Natural killer cell (primary cell): ENCODE measurements around the gene SEMA3A. TPM values are rescaled to one million over a fixed set of nuclear protein-coding genes. Genes with fewer than 3 reads are reported as not detected.
A peak's percentile ranks its signal among the peaks of the same experiment; 100 is the strongest.

Experiments
- ATAC-seq, 3 donors: fragments of 150-1000 bp in 2 of 3; fragments of 200-7000 bp in 1 of 3; cut with Tn5 transposase; 1 replicate in 1 of 3; 2 replicates in 2 of 3; pipeline ENCODE4 v1.10.0; 2021; ENCODE audit warnings: mild to moderate bottlenecking in 2 of 3, moderate library complexity in 2 of 3
- DNase-seq, 2 donors: peaks; one replicate each; pipeline versions ENCODE4 v3.0.0 to v3.0.0-alpha.2; 2013 to 2021; ENCODE audit warnings: mixed read lengths in 1 of 2
- H3K27ac ChIP-seq: one replicate; pipeline ENCODE4 v1.5.1; 2013; ENCODE audit warnings: mild to moderate bottlenecking, low read length
- H3K27me3 ChIP-seq: one replicate; pipeline ENCODE4 v1.6.1; 2013; ENCODE audit warnings: low read length; ENCODE audit not compliant: control insufficient read depth, insufficient read depth
- H3K36me3 ChIP-seq: one replicate; pipeline ENCODE4 v1.6.1; 2013; ENCODE audit warnings: low read length; ENCODE audit not compliant: control insufficient read depth, insufficient read depth
- H3K4me1 ChIP-seq: one replicate; pipeline ENCODE4 v1.6.1; 2013; ENCODE audit warnings: low read length; ENCODE audit not compliant: control insufficient read depth, insufficient read depth
- H3K4me3 ChIP-seq: one replicate; pipeline ENCODE4 v1.5.1; 2013; ENCODE audit warnings: low read length
- H3K9me3 ChIP-seq: one replicate; pipeline ENCODE4 v1.6.1; 2013; ENCODE audit warnings: low read length; ENCODE audit not compliant: control insufficient read depth, insufficient read depth
- H3K27ac Mint-ChIP-seq, 2 donors: one replicate each; pipeline ENCODE4 v1.8.0; 2022; ENCODE audit warnings: mild to moderate bottlenecking in 2 of 2, mixed read lengths in 2 of 2, moderate library complexity in 1 of 2
- H3K27me3 Mint-ChIP-seq, 2 donors: one replicate each; pipeline ENCODE4 v1.8.0; 2022; ENCODE audit warnings: low read depth in 2 of 2, mixed read lengths in 2 of 2
- H3K36me3 Mint-ChIP-seq: one replicate; pipeline ENCODE4 v1.8.0; 2022; ENCODE audit warnings: mixed read lengths
- H3K4me1 Mint-ChIP-seq, 2 donors: one replicate each; pipeline ENCODE4 v1.8.0; 2022; ENCODE audit warnings: mixed read lengths in 2 of 2
- H3K4me3 Mint-ChIP-seq: one replicate; pipeline ENCODE4 v1.8.0; 2022; ENCODE audit warnings: mild to moderate bottlenecking, moderate library complexity, mixed read lengths
- H3K9me3 Mint-ChIP-seq, 2 donors: one replicate each; pipeline ENCODE4 v1.8.0; 2022; ENCODE audit warnings: mixed read lengths in 2 of 2
- WGBS: methylation state at CpG from one replicate; pipeline ENCODE4 v1.1.7; 2013; ENCODE audit warnings: missing lambda C conversion rate; ENCODE audit not compliant: insufficient coverage; 5-methylcytosine and 5-hydroxymethylcytosine counted together
- intact Hi-C: fragments of 100-400 bp; cut with micrococcal nuclease; formaldehyde crosslinking; loops from one replicate; pipeline ENCODE4 v1.14.2; 2022
- total RNA-seq, 4 donors: library from RNA; stranded (reverse); fragments of 120-200 nt in 1 of 4; gene quantifications; one replicate each; pipeline versions ENCODE4 v1.2.3 to v1.2.4, GENCODE V29; 2013 to 2022
- TF ChIP-seq, protein P1 (sequence below): fragments of 200-600 bp; IDR thresholded peaks from one replicate; pipeline ENCODE4 v1.8.0; 2022; ENCODE audit warnings: antibody characterized with exemption

Gene SEMA3A
- total RNA-seq, 3 donors from 2014 or later (not counting 1 experiment from before 2014, with no cell fraction given): 0.13 to 0.21 TPM; not detected in 1

DNA sequence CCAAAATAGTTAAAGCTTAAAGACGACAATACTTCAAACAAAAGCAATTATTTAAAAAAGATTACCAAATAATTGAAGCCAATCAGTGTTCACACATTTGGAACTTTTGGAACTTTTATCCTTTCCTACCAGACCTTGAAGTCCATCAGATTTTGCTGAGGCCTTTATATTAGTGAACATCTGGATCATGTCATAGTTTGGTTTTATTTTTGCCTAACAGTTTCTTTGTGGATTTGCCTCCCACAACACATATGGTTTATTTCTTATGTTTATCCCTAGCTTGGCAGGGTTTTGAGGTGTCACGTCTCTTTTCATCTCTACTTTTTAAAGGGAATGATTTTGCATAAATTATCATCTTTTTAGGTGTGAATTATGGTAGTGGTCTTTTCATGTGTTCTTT lies 242.4 kb downstream of the SEMA3A start:
- H3K27me3 Mint-ChIP-seq: no peaks in the 10 kb centered on the region
- DNase-seq (no peak), ATAC-seq (no peak)
- intact Hi-C loops: no loop called here
- Histone ChIP-seq H3K4me3 (no peak overlapping the region), H3K9me3 (peaks cover 3% of the 10 kb centered on the region), H3K36me3 (no peaks in the 10 kb centered on the region), H3K4me1 (no peaks in the 10 kb centered on the region), H3K27ac (no peak overlapping the region), H3K27me3 (no peaks in the 10 kb centered on the region)
- H3K4me1 Mint-ChIP-seq: no peaks in the 10 kb centered on the region
- H3K9me3 Mint-ChIP-seq: peaks cover 2 to 5% of the 10 kb centered on the region in 2 donors
- TF ChIP-seq, protein P1, sequence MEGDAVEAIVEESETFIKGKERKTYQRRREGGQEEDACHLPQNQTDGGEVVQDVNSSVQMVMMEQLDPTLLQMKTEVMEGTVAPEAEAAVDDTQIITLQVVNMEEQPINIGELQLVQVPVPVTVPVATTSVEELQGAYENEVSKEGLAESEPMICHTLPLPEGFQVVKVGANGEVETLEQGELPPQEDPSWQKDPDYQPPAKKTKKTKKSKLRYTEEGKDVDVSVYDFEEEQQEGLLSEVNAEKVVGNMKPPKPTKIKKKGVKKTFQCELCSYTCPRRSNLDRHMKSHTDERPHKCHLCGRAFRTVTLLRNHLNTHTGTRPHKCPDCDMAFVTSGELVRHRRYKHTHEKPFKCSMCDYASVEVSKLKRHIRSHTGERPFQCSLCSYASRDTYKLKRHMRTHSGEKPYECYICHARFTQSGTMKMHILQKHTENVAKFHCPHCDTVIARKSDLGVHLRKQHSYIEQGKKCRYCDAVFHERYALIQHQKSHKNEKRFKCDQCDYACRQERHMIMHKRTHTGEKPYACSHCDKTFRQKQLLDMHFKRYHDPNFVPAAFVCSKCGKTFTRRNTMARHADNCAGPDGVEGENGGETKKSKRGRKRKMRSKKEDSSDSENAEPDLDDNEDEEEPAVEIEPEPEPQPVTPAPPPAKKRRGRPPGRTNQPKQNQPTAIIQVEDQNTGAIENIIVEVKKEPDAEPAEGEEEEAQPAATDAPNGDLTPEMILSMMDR: no peak
- WGBS: 91% methylated on average over 2 of the region's 2 CpGs
- no peak overlapping the region for H3K4me3 Mint-ChIP-seq
- H3K27ac Mint-ChIP-seq: no peak overlapping the region
- no peaks in the 10 kb centered on the region for H3K36me3 Mint-ChIP-seq

DNA sequence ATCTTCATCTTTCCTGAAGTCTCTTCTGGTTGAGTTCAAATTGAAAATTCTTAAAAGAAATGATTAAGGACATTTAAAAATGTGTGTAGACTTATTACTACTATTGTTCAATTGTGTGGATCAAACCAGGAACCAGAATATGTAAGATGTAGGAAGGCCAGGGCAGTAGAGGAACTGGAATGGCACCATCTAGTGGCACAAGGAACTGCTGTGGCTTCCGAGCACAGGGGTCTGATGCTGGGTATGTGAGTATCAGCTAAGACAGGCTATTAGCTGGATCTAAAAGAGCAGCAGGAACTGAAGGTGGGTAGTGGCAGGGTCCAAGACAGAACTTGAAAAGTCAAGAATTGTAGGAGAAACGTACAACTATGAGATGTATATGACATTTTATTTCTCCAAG lies 247.3 kb downstream of the SEMA3A start:
- no peaks in the 10 kb centered on the region for H3K36me3 Mint-ChIP-seq
- DNase-seq (peak in 1 of 2 donors; percentile 10), ATAC-seq (no peak)
- H3K27ac ChIP-seq: no peak overlapping the region
- no peaks in the 10 kb centered on the region for H3K36me3 ChIP-seq
- intact Hi-C loops: no loop called here
- no peaks in the 10 kb centered on the region for H3K27me3 ChIP-seq
- H3K4me1 Mint-ChIP-seq: no peaks in the 10 kb centered on the region
- H3K9me3 ChIP-seq: peaks cover 3% of the 10 kb centered on the region
- H3K27ac Mint-ChIP-seq: no peak overlapping the region
- TF ChIP-seq, protein P1: no peak
- 55% methylated on average over 2 of the region's 2 CpGs for WGBS
- H3K27me3 Mint-ChIP-seq: no peaks in the 10 kb centered on the region
- H3K4me1 ChIP-seq: no peaks in the 10 kb centered on the region
- H3K4me3 Mint-ChIP-seq: no peak overlapping the region
- H3K4me3 ChIP-seq: no peak overlapping the region
- H3K9me3 Mint-ChIP-seq: no peaks in the 10 kb centered on the region

DNA sequence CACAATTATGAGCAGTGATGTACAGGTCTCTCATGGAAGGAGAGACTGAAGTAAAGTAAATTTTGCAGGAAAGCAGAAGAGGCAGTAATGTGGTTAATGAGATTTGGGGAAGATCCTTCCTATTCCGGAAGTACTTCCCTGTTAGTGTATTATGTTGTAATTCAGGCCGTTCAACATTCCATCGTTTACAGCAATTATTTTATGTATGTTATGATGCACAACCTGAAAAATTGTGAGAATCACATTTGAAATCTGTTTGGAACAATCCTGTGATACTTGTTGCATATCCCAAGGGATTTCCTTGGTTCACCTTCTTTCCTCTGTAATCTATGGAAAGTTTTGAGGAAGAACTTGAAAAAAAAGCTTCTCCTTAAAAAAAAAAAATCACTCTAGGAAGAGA lies 247.8 kb downstream of the SEMA3A start:
- H3K9me3 Mint-ChIP-seq: no peaks in the 10 kb centered on the region
- no peak overlapping the region for H3K4me3 Mint-ChIP-seq
- intact Hi-C loops: no loop called here
- TF ChIP-seq, protein P1: no peak
- no peak overlapping the region for H3K27ac ChIP-seq
- no peaks in the 10 kb centered on the region for H3K27me3 Mint-ChIP-seq
- 91% methylated on average over 3 of the region's 3 CpGs for WGBS
- no peak overlapping the region for H3K27ac Mint-ChIP-seq
- no peaks in the 10 kb centered on the region for H3K36me3 ChIP-seq
- no peaks in the 10 kb centered on the region for H3K4me1 ChIP-seq
- H3K4me1 Mint-ChIP-seq: no peaks in the 10 kb centered on the region
- H3K4me3 ChIP-seq: no peak overlapping the region
- no peak for ATAC-seq
- no peak for DNase-seq
- H3K9me3 ChIP-seq: peaks cover 3% of the 10 kb centered on the region
- no peaks in the 10 kb centered on the region for H3K27me3 ChIP-seq
- no peaks in the 10 kb centered on the region for H3K36me3 Mint-ChIP-seq

DNA sequence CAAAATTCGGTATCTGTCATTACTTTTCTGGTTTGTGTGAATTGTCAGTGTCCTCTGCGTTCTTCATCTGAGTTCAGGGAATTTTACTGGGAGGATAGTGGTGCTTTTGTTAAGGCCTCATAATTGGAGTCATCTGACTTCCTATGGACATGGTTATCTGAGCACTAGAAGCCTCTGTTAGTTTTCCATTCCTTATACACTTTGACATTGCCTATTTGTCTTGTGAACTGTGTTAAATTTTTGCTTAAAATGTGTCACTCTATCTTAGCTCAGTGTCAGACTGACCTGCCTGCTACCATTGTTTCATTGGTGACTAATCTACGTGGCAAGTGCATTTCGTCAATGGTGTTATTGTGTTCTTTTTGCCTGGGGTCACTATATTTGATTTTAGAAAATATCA lies 253.3 kb downstream of the SEMA3A start:
- no peak for ATAC-seq
- Histone ChIP-seq H3K9me3 (no peaks in the 10 kb centered on the region), H3K4me3 (no peak overlapping the region), H3K4me1 (no peaks in the 10 kb centered on the region), H3K36me3 (no peaks in the 10 kb centered on the region), H3K27ac (no peak overlapping the region), H3K27me3 (no peaks in the 10 kb centered on the region)
- H3K4me3 Mint-ChIP-seq: no peak overlapping the region
- 88% methylated on average over 3 of the region's 4 CpGs for WGBS
- no peak overlapping the region for H3K27ac Mint-ChIP-seq
- H3K9me3 Mint-ChIP-seq: peaks cover 0 to 2% of the 10 kb centered on the region in 2 donors
- no peaks in the 10 kb centered on the region for H3K36me3 Mint-ChIP-seq
- intact Hi-C loops: no loop called here
- H3K4me1 Mint-ChIP-seq: no peaks in the 10 kb centered on the region
- DNase-seq: no peak
- TF ChIP-seq, protein P1: no peak
- H3K27me3 Mint-ChIP-seq: no peaks in the 10 kb centered on the region
